ENCODE data around the gene NPHP1.

DNA sequence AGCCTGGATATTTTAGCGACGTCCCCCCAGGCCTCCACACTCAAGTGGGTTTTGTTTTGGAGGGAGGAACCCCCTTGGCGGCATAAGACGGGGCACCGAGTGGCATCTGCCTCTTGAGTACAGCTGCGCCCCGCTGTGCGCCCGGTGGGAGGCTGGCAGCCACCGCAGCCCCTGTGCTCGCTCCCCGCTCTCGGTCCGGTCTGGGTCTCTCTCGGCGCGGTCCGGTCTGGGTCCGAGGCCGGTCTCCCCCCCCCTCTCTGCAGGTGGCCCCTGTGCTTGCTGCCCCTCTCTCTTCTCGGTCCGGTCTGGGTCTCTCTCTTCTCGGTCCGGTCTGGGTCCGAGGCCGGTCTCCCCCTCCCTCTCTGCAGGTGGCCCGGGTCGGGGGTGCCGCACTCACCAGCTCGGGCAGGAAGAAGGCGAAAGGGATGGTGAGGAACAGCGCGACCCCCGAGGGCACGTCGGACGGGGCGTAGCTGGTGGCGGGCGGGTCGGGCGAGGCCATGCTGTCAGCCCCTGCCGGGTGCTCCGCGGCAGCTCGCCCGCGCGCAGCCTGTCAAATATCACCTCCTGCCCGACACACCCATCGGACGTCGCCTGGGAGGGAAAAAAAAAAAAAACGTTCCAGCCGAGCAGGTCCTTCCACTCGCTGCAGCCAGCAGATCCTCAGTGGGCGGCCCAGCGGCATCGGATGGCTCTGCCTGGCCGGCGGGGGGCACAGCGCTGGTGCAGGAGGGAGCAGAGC lies 89.4 kb downstream of the NPHP1 start, which contains the start of gene MALL:
- TF ChIP-seq CTCF (IDR thresholded peaks at IDR 0.05) (peak in 1 of 4 experiments; percentile 15), POLR2A (IDR thresholded peaks at IDR 0.05) (peak; percentile 73), POLR2AphosphoS5 (IDR thresholded peaks at IDR 0.05) (peak; percentile 69)

Measured in prostate gland (tissue), 2 donors.